Measurements from ENCODE around the gene PRKG1. TPM values are rescaled to one million over a fixed set of nuclear protein-coding genes. Genes with fewer than 3 reads are reported as not detected.

PRKG1 gene
- total and polyA plus RNA-seq, 2 of the 8 experiments (the other 6 are each of a cell fraction or from before 2014, with no cell fraction given) = 4.2 to 15.2 TPM

DNA sequence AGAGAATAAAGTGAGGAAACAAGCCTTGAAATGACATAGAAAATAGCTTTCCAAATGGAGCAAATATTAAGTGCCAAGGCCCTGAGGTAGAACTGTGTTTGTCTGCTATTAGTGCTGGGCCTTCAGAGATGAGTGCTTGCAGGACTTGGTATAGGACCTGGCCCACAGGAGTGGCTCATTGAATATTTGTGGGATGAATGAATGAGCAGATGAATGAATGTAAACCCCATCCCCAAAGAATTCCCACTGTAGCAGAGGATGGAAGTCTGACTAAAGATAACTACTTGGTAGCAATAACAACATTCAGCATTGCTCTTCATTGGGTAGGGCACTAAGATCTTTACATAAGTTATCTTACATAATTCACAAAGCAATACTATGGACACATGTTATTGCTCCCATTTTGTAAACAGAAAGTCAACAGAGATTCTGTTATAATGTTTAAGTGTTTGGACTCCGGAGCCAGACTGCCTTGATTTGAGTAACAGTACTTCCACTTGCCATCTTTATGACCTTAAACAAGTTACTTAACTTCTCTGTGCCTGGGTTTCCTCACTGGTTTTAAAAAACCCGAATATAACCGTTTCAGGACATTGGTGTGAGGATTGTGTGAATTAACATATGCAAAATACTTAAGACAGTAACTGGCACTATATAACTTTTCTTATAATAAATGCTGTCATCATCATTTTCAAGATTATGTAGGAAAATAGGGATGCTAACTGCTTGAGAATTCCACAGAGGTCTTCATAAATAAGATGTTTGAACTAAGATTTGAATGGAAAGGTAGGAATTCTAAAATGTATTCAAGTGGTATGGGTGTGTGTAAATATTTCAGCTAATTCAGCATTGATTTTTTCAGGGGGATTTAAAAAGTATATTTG lies 141.9 kb downstream of the PRKG1 start:
- no peak for DNase-seq (ENCODE audit: low read depth in 1 of 2, low spot score in 2 of 2)
- Histone ChIP-seq H4K8ac (ENCODE audit: extremely low read depth, insufficient read depth, low read length) (no peak overlapping the region), H2BK12ac (ENCODE audit: low read depth, low read length) (no peak overlapping the region), H3K27ac (ENCODE audit: low read depth, low read length) (no peak overlapping the region), H4K20me1 (replicated peaks in 1 of 2; ENCODE audit: control insufficient read depth in 1 of 2, insufficient read depth in 2 of 2, low read length in 2 of 2) (no peaks in the 10 kb centered on the region), H2BK20ac (ENCODE audit: low read length) (no peak overlapping the region), H3K79me1 (ENCODE audit: low read depth, low read length) (no peaks in the 10 kb centered on the region), H3K23me2 (ENCODE audit: low read depth, low read length) (no peaks in the 10 kb centered on the region), H3K4me1 (replicated peaks in 1 of 4; ENCODE audit: control insufficient read depth in 3 of 4, insufficient read depth in 4 of 4, low read length in 3 of 4) (peaks cover 0 to 7% (median 4%) of the 10 kb centered on the region in 4 experiments; a peak in 4 of 7 replicates), H3K18ac (ENCODE audit: extremely low read depth, low read length) (no peak overlapping the region), H2BK15ac (ENCODE audit: low read length) (no peak overlapping the region), H2BK120ac (replicated peaks; ENCODE audit: low read depth, low read length) (no peak overlapping the region), H3K27me3 (replicated peaks in 1 of 4; ENCODE audit: control insufficient read depth in 3 of 4, extremely low read depth in 1 of 4, insufficient read depth in 3 of 4, low read length in 3 of 4) (no peaks in the 10 kb centered on the region), H3K9me3 (ENCODE audit: insufficient read depth in 2 of 2, low read depth in 1 of 2, low read length in 1 of 2) (0 out of 4 replicates have a peak, but pooled peaks cover 0 to 3% of the 10 kb centered on the region in 2 experiments), H3K4me2 (ENCODE audit: insufficient read depth in 1 of 2, low read depth in 2 of 2, low read length in 2 of 2) (no peak overlapping the region), H4K5ac (ENCODE audit: insufficient read length, low read depth, low read length) (no peak overlapping the region), H2AK5ac (ENCODE audit: low read depth, low read length) (no peak overlapping the region), H3K9ac (replicated peaks in 1 of 4; ENCODE audit: extremely low read depth in 1 of 4, low read depth in 3 of 4, low read length in 3 of 4) (no peak overlapping the region), H3K14ac (ENCODE audit: insufficient read length) (no peak overlapping the region), H4K91ac (replicated peaks; ENCODE audit: insufficient read length, low read length) (no peak overlapping the region), H3K4me3 (ENCODE audit: extremely low read depth in 1 of 4, insufficient read depth in 2 of 4, low read depth in 3 of 4, low read length in 4 of 4) (no peak overlapping the region), H3K36me3 (ENCODE audit: control insufficient read depth in 2 of 4, insufficient read depth in 4 of 4, low read length in 3 of 4) (no peaks in the 10 kb centered on the region), H3K4ac (replicated peaks; ENCODE audit: insufficient read length, low read depth, low read length) (no peak overlapping the region), H3K79me2 (ENCODE audit: control insufficient read depth in 1 of 2, insufficient read depth in 2 of 2, low read length in 2 of 2) (no peaks in the 10 kb centered on the region), H3K23ac (ENCODE audit: insufficient read length) (peak overlapping the region; percentile 20), H2AFZ (ENCODE audit: low read length) (no peak overlapping the region), H3K56ac (replicated peaks; ENCODE audit: insufficient read length, low read depth, low read length) (no peak overlapping the region), H2BK5ac (ENCODE audit: low read depth, low read length) (no peak overlapping the region)
- TF ChIP-seq ATF2 (IDR thresholded peaks at IDR 0.05; ENCODE audit: low read length) (no peak), POU5F1 (IDR thresholded peaks at IDR 0.05; ENCODE audit: low read depth, low read length) (no peak), BRCA1 (IDR thresholded peaks at IDR 0.05; ENCODE audit: low read depth, low read length) (no peak), JUN (IDR thresholded peaks at IDR 0.05; ENCODE audit: low read depth, low read length) (no peak), TAF1 (IDR thresholded peaks at IDR 0.05; ENCODE audit: low read depth, low read length) (no peak), RBBP5 (IDR thresholded peaks at IDR 0.05; ENCODE audit: borderline replicate concordance, low read depth, low read length) (no peak), SIX5 (IDR thresholded peaks at IDR 0.05; ENCODE audit: low read depth, low read length) (no peak), FOSL1 (IDR thresholded peaks at IDR 0.05; ENCODE audit: insufficient read depth, low read depth, low read length) (no peak), TBP (IDR thresholded peaks at IDR 0.05; ENCODE audit: low read depth, low read length) (no peak)
- POLR2A ChIA-PET (ENCODE audit: partially characterized antibody) = no interaction called here
- CTCF ChIA-PET (ENCODE audit: partially characterized antibody) = interaction anchor here (0.8 kb wide), 1 partner anchor 371 kb away, joined by 3 read pairs; no protein-coding TSS in a partner anchor
- 83% methylated on average over 3 of the region's 3 CpGs; no CpG with 5 or more reads in 1 of the 2 experiments for WGBS, 2 experiments (ENCODE audit: extremely low coverage in 1 of 2, insufficient coverage in 1 of 2, insufficient read length in 1 of 2, insufficient replicate concordance in 2 of 2, low coverage in 1 of 2, low lambda C conversion rate in 2 of 2, missing lambda C conversion rate in 1 of 2)
- FAIRE-seq = peak; percentile 60

All from H1 (cell line).